Loucy (cell line): ENCODE measurements around the gene GCLC.

Source experiments
- H2AFZ ChIP-seq: fragments of 200-600 bp; sonication (generic); 2 replicates; pipeline ENCODE4 v1.6.0; 2016; ENCODE audit warnings: antibody characterized with exemption, mild to moderate bottlenecking, low read length, moderate library complexity
- H3F3A ChIP-seq: fragments of 200-600 bp; 2 replicates; pipeline ENCODE4 v1.6.0; 2016; ENCODE audit warnings: antibody characterized with exemption, low read depth, mild to moderate bottlenecking
- H3K27me3 ChIP-seq: fragments of 200-600 bp; sonication (generic); 2 replicates; pipeline ENCODE4 v1.6.1; 2014; ENCODE audit warnings: low read length, mild to moderate bottlenecking; ENCODE audit not compliant: insufficient read depth, poor library complexity, severe bottlenecking
- H3K36me3 ChIP-seq: fragments of 200-600 bp; sonication (generic); 2 replicates; pipeline ENCODE4 v1.6.1; 2016; ENCODE audit warnings: low read length; ENCODE audit not compliant: insufficient read depth
- H3K4me1 ChIP-seq: fragments of 200-600 bp; sonication (generic); 2 replicates; pipeline ENCODE4 v1.5.1; 2014; ENCODE audit warnings: low read length, mild to moderate bottlenecking; ENCODE audit not compliant: insufficient read depth, poor library complexity, severe bottlenecking
- H3K4me2 ChIP-seq: fragments of 200-600 bp; sonication (generic); 2 replicates; pipeline ENCODE4 v1.6.0; 2014; ENCODE audit warnings: antibody characterized with exemption, low read length, low read depth, mild to moderate bottlenecking; ENCODE audit not compliant: poor library complexity, severe bottlenecking
- H3K4me3 ChIP-seq: fragments of 200-600 bp; sonication (generic); 2 replicates; pipeline ENCODE4 v1.5.1; 2014; ENCODE audit warnings: low read length, mild to moderate bottlenecking, mixed read lengths; ENCODE audit not compliant: poor library complexity, severe bottlenecking
- H3K79me2 ChIP-seq: fragments of 200-600 bp; sonication (generic); 2 replicates; pipeline ENCODE4 v1.6.1; 2014; ENCODE audit warnings: low read length; ENCODE audit not compliant: insufficient read depth
- H3K9ac ChIP-seq: fragments of 200-600 bp; sonication (generic); 2 replicates; pipeline ENCODE4 v1.6.0; 2014; ENCODE audit warnings: mild to moderate bottlenecking, low read depth, low read length, moderate library complexity; ENCODE audit not compliant: poor library complexity, severe bottlenecking
- H3K9me2 ChIP-seq: fragments of 200-600 bp; sonication (generic); replicated peaks from 2 replicates; pipeline ENCODE4 v1.6.1; 2016; ENCODE audit warnings: low read depth, low read length, mixed read lengths
- H3K9me3 ChIP-seq: fragments of 200-600 bp; sonication (generic); 2 replicates; pipeline ENCODE4 v1.6.1; 2014; ENCODE audit warnings: mild to moderate bottlenecking, antibody characterized with exemption, low read length, low read depth; ENCODE audit not compliant: insufficient read depth
- H4K20me1 ChIP-seq: fragments of 200-600 bp; sonication (generic); 2 replicates; pipeline ENCODE4 v1.6.0; 2014; ENCODE audit warnings: antibody characterized with exemption, low read length, mild to moderate bottlenecking; ENCODE audit not compliant: insufficient read depth, poor library complexity, severe bottlenecking
- CTCF ChIP-seq: fragments of 200-600 bp; sonication (generic); conservative IDR thresholded peaks from 2 replicates; pipeline ENCODE4 v1.5.1; 2014; ENCODE audit warnings: mild to moderate bottlenecking, antibody characterized with exemption, low read length
- EZH2phosphoT487 ChIP-seq: fragments of 200-600 bp; IDR thresholded peaks from 2 replicates; pipeline ENCODE4 v1.6.1; 2018; ENCODE audit warnings: antibody characterized with exemption, mild to moderate bottlenecking, moderate library complexity, borderline replicate concordance

GCLC gene

GRCh38 chr6:53530346-53530745 lies 14.6 kb downstream of the GCLC start:
- H3K4me3 ChIP-seq: no peak overlapping the region
- H3K36me3 ChIP-seq: no peaks in the 10 kb centered on the region
- H3K4me2 ChIP-seq: no peak overlapping the region
- H4K20me1 ChIP-seq: peaks cover 59% of the 10 kb centered on the region
- no peak for TF ChIP-seq CTCF
- no peak for TF ChIP-seq EZH2phosphoT487
- H3K27me3 ChIP-seq: no peaks in the 10 kb centered on the region
- H3K79me2 ChIP-seq: peaks cover 97% of the 10 kb centered on the region
- peaks cover 46% of the 10 kb centered on the region for H3K4me1 ChIP-seq
- no peaks in the 10 kb centered on the region for H3F3A ChIP-seq
- H3K9me3 ChIP-seq: no peaks in the 10 kb centered on the region
- H2AFZ ChIP-seq: no peak overlapping the region
- no peak overlapping the region for H3K9ac ChIP-seq
- no peaks in the 10 kb centered on the region for H3K9me2 ChIP-seq

GRCh38 chr6:53529324-53530036 lies 15.4 kb downstream of the GCLC start:
- H3K4me3 ChIP-seq: no peak overlapping the region
- H3K9me2 ChIP-seq: no peaks in the 10 kb centered on the region
- H3K9ac ChIP-seq: no peak overlapping the region
- no peak overlapping the region for H2AFZ ChIP-seq
- H3K4me1 ChIP-seq: peaks cover 46% of the 10 kb centered on the region
- no peaks in the 10 kb centered on the region for H3K36me3 ChIP-seq
- H4K20me1 ChIP-seq: peaks cover 66% of the 10 kb centered on the region
- TF ChIP-seq CTCF (no peak), EZH2phosphoT487 (no peak)
- no peaks in the 10 kb centered on the region for H3K27me3 ChIP-seq
- no peaks in the 10 kb centered on the region for H3K9me3 ChIP-seq
- no peak overlapping the region for H3K4me2 ChIP-seq
- H3F3A ChIP-seq: no peaks in the 10 kb centered on the region
- peaks cover 97% of the 10 kb centered on the region for H3K79me2 ChIP-seq

GRCh38 chr6:53528107-53528506 lies 16.8 kb downstream of the GCLC start:
- no peak overlapping the region for H3K9ac ChIP-seq
- H3K27me3 ChIP-seq: no peaks in the 10 kb centered on the region
- H4K20me1 ChIP-seq: peaks cover 56% of the 10 kb centered on the region
- H2AFZ ChIP-seq: no peak overlapping the region
- no peaks in the 10 kb centered on the region for H3K9me2 ChIP-seq
- no peak overlapping the region for H3K4me2 ChIP-seq
- no peak overlapping the region for H3K4me3 ChIP-seq
- peaks cover 99% of the 10 kb centered on the region for H3K79me2 ChIP-seq
- no peaks in the 10 kb centered on the region for H3K36me3 ChIP-seq
- H3K9me3 ChIP-seq: no peaks in the 10 kb centered on the region
- TF ChIP-seq CTCF (no peak), EZH2phosphoT487 (no peak)
- no peaks in the 10 kb centered on the region for H3F3A ChIP-seq
- H3K4me1 ChIP-seq: peaks cover 39% of the 10 kb centered on the region
